ENCODE data around the gene CHST10. TPM values are rescaled to one million over a fixed set of nuclear protein-coding genes. Genes with fewer than 3 reads are reported as not detected.

Gene CHST10
- total RNA-seq, 6 donors from 2014 or later = 2.1 to 14.7 (median 7.9) TPM

- Histone ChIP-seq H3K27me3 (no peaks in the 10 kb centered on the region), H3K27ac (no peak overlapping the region), H3K4me3 (no peak overlapping the region), H3K9me3 (no peaks in the 10 kb centered on the region), H3K4me1 (peaks cover 0 to 5% (median 1%) of the 10 kb centered on the region in 4 donors), H3K36me3 (no peaks in the 10 kb centered on the region)
- TF ChIP-seq EP300 (IDR thresholded peaks at IDR 0.05) = no peak
- TF ChIP-seq CTCF (IDR thresholded peaks at IDR 0.05) = no peak
- TF ChIP-seq POLR2A (IDR thresholded peaks at IDR 0.05) = no peak
- TF ChIP-seq POLR2AphosphoS5 (IDR thresholded peaks at IDR 0.05) = no peak
- ATAC-seq (ENCODE audit: low FRiP score in 2 of 2) (peak in 1 of 2 donors; percentile 67), DNase-seq (no peak)
- 70 to 74% methylated on average over 5 of the region's 5 CpGs for WGBS, 2 donors
Measured at GRCh38 chr2:100383954-100384353, 33.5 kb downstream of the CHST10 start.

- H3K27me3 ChIP-seq = no peaks in the 10 kb centered on the region
- H3K4me3 ChIP-seq = no peak overlapping the region
- H3K27ac ChIP-seq = no peak overlapping the region
- no peak for ATAC-seq (ENCODE audit: low FRiP score in 2 of 2)
- WGBS, 2 donors = 79% methylated on average over 3 of the region's 3 CpGs
- peaks cover 0 to 5% (median 1%) of the 10 kb centered on the region in 4 donors for H3K4me1 ChIP-seq
- H3K36me3 ChIP-seq = no peaks in the 10 kb centered on the region
- no peak for TF ChIP-seq EP300 (IDR thresholded peaks at IDR 0.05)
- no peak for TF ChIP-seq POLR2A (IDR thresholded peaks at IDR 0.05)
- H3K9me3 ChIP-seq = no peaks in the 10 kb centered on the region
- DNase-seq = no peak
Measured at GRCh38 chr2:100383306-100383705, 34.2 kb downstream of the CHST10 start.

GRCh38 chr2:100381240-100381639, 36.2 kb downstream of the CHST10 start:
- no peak overlapping the region for H3K27ac ChIP-seq
- 33 to 41% methylated on average over 4 of the region's 4 CpGs for WGBS, 2 donors

GRCh38 chr2:100380681-100381080, 36.8 kb downstream of the CHST10 start:
- no peaks in the 10 kb centered on the region for H3K27me3 ChIP-seq
- H3K27ac ChIP-seq = no peak overlapping the region
- H3K4me1 ChIP-seq = peaks cover 0 to 5% (median 1%) of the 10 kb centered on the region in 4 donors
- no peak for ATAC-seq (ENCODE audit: low FRiP score in 2 of 2)
- H3K36me3 ChIP-seq = no peaks in the 10 kb centered on the region
- no peak overlapping the region for H3K4me3 ChIP-seq
- H3K9me3 ChIP-seq = no peaks in the 10 kb centered on the region
- TF ChIP-seq CTCF (IDR thresholded peaks at IDR 0.05) (no peak), POLR2A (IDR thresholded peaks at IDR 0.05) (no peak), POLR2AphosphoS5 (IDR thresholded peaks at IDR 0.05) (no peak)
- 90 to 92% methylated on average over 2 to 3 of the region's 3 CpGs for WGBS, 2 donors
- DNase-seq = no peak

More at GRCh38 chr2:100381240-100381639, 36.2 kb downstream of the CHST10 start:
- Histone ChIP-seq H3K4me1 (peaks cover 0 to 5% (median 1%) of the 10 kb centered on the region in 4 donors), H3K36me3 (no peaks in the 10 kb centered on the region), H3K4me3 (no peak overlapping the region), H3K9me3 (no peaks in the 10 kb centered on the region), H3K27me3 (no peaks in the 10 kb centered on the region)
- peak; percentile 74 to 85 for ATAC-seq (ENCODE audit: low FRiP score in 2 of 2)
- TF ChIP-seq CTCF (IDR thresholded peaks at IDR 0.05) = peak; percentile 65 to 87 (median 79)
- no peak for TF ChIP-seq EP300 (IDR thresholded peaks at IDR 0.05)
- DNase-seq = peak in 1 of 2 donors; percentile 78

GRCh38 chr2:100376836-100377235, 40.6 kb downstream of the CHST10 start:
- no peaks in the 10 kb centered on the region for H3K36me3 ChIP-seq
- no peak overlapping the region for H3K27ac ChIP-seq
- ATAC-seq (ENCODE audit: low FRiP score in 2 of 2) = no peak
- TF ChIP-seq POLR2AphosphoS5 (IDR thresholded peaks at IDR 0.05) = no peak
- TF ChIP-seq EP300 (IDR thresholded peaks at IDR 0.05) = no peak
- TF ChIP-seq POLR2A (IDR thresholded peaks at IDR 0.05) = no peak
- TF ChIP-seq CTCF (IDR thresholded peaks at IDR 0.05) = no peak
- WGBS, 2 donors = 87 to 89% methylated on average over 7 of the region's 7 CpGs
- peaks cover 0 to 6% (median 2%) of the 10 kb centered on the region in 4 donors for H3K9me3 ChIP-seq
- H3K27me3 ChIP-seq = no peaks in the 10 kb centered on the region
- H3K4me1 ChIP-seq = no peaks in the 10 kb centered on the region
- DNase-seq = no peak
- no peak overlapping the region for H3K4me3 ChIP-seq
